HG02981 (cell line): ENCODE data around the gene CELF2.
A peak's percentile ranks its signal among the peaks of the same experiment; 100 is the strongest.

Experiments
- ATAC-seq: cut with Tn5 transposase; IDR thresholded peaks from one replicate; pipeline ENCODE4 v1.9.1; 2021; ENCODE audit warnings: mild to moderate bottlenecking, moderate library complexity; ENCODE audit not compliant: unreplicated experiment

CELF2 gene

GRCh38 chr10:11057018-11057417 is 39.3 kb downstream of the CELF2 start:
- no peak for ATAC-seq

GRCh38 chr10:11057448-11057847 is 39.8 kb downstream of the CELF2 start:
- no peak for ATAC-seq

GRCh38 chr10:11057994-11058393 is 40.3 kb downstream of the CELF2 start:
- no peak for ATAC-seq

GRCh38 chr10:11058965-11059364 is 41.3 kb downstream of the CELF2 start:
- no peak for ATAC-seq

- no peak for ATAC-seq
Measured at GRCh38 chr10:11063856-11064255, 46.2 kb downstream of the CELF2 start.

- ATAC-seq = no peak
Measured at GRCh38 chr10:11064832-11065231, 47.2 kb downstream of the CELF2 start.

GRCh38 chr10:11065567-11065966 is 47.9 kb downstream of the CELF2 start:
- ATAC-seq = no peak

- ATAC-seq = no peak
Measured at GRCh38 chr10:11066520-11066919, 48.8 kb downstream of the CELF2 start.

- ATAC-seq = no peak
Measured at GRCh38 chr10:11068861-11069633, 51.4 kb downstream of the CELF2 start.

- no peak for ATAC-seq
Measured at GRCh38 chr10:11073410-11073809, 55.7 kb downstream of the CELF2 start.

GRCh38 chr10:11074536-11075267 is 57.0 kb downstream of the CELF2 start:
- ATAC-seq = peak; percentile 87

- ATAC-seq = no peak
Measured at GRCh38 chr10:11076221-11076620, 58.5 kb downstream of the CELF2 start.

- ATAC-seq = peak; percentile 84
Measured at GRCh38 chr10:11080564-11080984, 62.9 kb downstream of the CELF2 start.

GRCh38 chr10:11081408-11081807 is 63.7 kb downstream of the CELF2 start:
- ATAC-seq = no peak

- ATAC-seq = no peak
Measured at GRCh38 chr10:11082526-11082925, 64.9 kb downstream of the CELF2 start.

GRCh38 chr10:11083051-11083450 is 65.4 kb downstream of the CELF2 start:
- no peak for ATAC-seq

GRCh38 chr10:11085545-11085944 is 67.9 kb downstream of the CELF2 start:
- no peak for ATAC-seq

GRCh38 chr10:11086177-11086840 is 68.6 kb downstream of the CELF2 start:
- no peak for ATAC-seq

GRCh38 chr10:11087372-11087771 is 69.7 kb downstream of the CELF2 start:
- ATAC-seq = no peak

GRCh38 chr10:11088709-11089108 is 71.0 kb downstream of the CELF2 start:
- ATAC-seq = no peak

- ATAC-seq = no peak
Measured at GRCh38 chr10:11089272-11089671, 71.6 kb downstream of the CELF2 start.
